C4-2B (cell line): Measurements from ENCODE around the gene PELI1.

Experiments
- H3K27ac ChIP-seq: fragments of 450-650 bp; 2 replicates; pipeline ENCODE4 v1.5.1; 2017
- ZFX ChIP-seq: fragments of 450-650 bp; IDR thresholded peaks from 2 replicates; pipeline ENCODE4 v1.6.1; 2017
- TF ChIP-seq, protein P1 (sequence below): fragments of 450-650 bp; conservative IDR thresholded peaks from 2 replicates; pipeline ENCODE4 v1.5.1; 2017; ENCODE audit warnings: mild to moderate bottlenecking

PELI1 gene

DNA sequence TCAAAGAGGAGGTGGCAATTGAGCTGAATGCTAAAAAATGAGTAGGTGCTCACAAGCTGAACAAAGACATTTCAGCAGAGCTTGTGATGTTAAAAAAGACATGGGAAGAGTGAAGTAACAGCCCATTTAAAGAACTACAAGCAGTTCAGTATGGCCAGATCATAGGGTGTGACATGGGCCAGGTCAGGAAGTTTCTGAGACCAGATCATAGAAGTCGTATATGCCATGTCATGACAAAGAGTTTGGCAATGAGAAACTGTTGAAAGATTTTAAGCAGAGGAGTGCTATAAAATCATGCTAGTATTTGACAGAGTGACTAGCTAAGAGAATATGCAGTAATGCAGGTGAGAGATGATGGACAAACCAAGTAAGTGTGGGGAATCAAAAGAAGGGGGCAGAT, 7.3 kb upstream of the PELI1 start:
- no peak for TF ChIP-seq ZFX
- TF ChIP-seq, protein P1, sequence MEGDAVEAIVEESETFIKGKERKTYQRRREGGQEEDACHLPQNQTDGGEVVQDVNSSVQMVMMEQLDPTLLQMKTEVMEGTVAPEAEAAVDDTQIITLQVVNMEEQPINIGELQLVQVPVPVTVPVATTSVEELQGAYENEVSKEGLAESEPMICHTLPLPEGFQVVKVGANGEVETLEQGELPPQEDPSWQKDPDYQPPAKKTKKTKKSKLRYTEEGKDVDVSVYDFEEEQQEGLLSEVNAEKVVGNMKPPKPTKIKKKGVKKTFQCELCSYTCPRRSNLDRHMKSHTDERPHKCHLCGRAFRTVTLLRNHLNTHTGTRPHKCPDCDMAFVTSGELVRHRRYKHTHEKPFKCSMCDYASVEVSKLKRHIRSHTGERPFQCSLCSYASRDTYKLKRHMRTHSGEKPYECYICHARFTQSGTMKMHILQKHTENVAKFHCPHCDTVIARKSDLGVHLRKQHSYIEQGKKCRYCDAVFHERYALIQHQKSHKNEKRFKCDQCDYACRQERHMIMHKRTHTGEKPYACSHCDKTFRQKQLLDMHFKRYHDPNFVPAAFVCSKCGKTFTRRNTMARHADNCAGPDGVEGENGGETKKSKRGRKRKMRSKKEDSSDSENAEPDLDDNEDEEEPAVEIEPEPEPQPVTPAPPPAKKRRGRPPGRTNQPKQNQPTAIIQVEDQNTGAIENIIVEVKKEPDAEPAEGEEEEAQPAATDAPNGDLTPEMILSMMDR, result no peak

DNA sequence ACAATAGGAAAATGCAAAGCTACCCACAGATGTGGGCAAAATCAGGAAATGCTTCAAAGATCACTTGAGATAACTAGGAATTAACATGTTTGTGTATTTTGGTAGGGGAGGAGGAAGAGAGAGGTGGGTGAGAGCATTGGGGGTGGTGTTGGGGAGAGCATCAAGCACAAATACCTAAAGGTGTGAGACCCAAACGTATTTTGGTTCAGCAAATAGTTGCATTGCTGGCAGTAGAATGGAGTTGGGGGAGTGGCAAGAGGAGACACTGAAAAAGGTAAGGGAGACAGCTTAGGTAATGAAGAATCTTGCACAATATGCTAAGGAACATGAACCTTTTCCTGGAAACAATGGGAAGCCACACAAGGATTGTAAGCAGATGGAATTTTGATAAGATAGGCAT, 1.5 kb upstream of the PELI1 start:
- H3K27ac ChIP-seq, result no peak overlapping the region
- TF ChIP-seq ZFX, result no peak
- TF ChIP-seq, protein P1, result no peak

More for the DNA sequence above, 7.3 kb upstream of the PELI1 start:
- H3K27ac ChIP-seq, result no peak overlapping the region

DNA sequence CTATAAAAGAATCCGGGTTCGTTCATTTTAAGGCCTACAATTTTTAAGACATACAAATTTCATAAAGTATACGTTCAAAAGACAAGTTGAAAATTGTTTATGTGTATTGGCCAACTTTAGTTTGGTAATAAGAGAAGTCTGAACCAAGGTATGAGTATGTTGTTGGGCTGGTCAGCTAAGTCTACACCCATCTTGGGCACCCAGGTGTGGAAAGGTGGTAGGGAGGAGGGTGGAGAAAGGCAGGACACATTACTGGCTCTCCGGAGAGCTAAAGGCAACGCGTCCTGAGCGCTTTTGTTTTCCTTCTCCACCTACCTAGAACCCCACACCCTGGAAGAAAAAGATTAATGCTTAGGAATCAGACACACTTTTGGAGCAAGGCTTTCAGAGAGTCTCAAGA, 899 bp upstream of the PELI1 start:
- TF ChIP-seq, protein P1, result no peak
- no peak for TF ChIP-seq ZFX
- no peak overlapping the region for H3K27ac ChIP-seq

DNA sequence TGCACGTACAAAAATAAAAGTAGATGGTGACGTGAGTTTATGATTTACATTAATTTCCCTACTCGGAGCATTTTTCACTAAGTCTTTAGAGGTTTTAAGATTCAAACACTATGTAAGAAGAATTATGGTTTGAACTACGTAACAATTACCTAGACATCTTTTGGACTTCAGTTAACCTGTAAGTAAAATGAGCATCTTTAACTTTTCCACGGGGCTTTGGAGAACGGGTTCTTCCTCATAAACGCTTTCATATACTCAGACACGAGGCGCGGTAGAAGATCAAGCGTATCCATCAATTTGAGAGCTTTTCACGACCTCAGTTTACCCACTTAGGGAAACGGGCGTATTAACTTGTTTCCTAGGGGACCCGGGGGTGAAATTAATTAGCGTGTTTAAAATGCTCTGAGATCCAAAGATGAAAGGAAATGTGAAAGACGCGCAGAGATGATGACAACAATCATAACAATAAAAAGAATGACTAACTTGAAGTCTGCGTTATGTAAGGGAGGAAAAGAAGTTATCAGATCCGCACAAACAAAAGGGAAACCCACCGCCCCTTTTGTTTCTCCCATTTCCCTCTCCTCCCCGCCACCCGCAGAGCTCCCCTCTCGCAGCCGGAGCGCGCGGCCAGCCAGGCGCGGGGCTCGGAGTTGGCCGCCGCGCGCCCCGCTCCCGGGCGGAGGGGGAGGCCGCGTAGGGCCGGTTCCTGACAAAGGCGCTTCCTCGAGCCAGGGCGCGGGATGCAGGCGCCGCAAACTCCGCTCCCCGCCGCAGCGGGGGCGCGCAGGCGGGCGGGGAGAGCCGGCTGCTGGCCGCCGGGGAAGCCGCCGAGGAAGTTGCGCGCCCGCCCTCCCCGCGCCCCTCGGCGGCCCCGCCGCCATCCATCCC, 807 bp downstream of the PELI1 start:
- peak overlapping the region; percentile 69 for H3K27ac ChIP-seq
- no peak for TF ChIP-seq ZFX
- TF ChIP-seq, protein P1, result no peak

DNA sequence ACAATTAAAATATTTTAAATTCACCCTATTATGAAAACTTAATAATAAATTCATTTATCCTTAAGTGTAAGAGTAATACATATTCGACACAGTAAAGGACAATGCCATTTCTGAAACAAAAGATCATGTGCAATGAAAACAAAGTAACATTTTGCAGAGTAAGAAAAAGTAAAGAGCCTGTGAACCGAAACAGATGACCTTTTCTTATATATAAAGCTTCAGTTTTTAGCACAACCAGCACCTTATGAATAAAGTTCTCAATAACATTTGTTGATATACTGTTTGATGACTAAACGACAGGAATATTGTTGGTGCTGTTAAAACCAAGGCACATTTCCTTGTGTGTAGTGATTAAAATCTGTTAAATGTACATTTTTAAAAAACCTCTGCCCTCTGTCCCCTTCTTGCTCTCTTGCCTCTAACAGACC, 1.5 kb downstream of the PELI1 start:
- no peak for TF ChIP-seq ZFX
- TF ChIP-seq, protein P1, result no peak
- H3K27ac ChIP-seq, result no peak overlapping the region

DNA sequence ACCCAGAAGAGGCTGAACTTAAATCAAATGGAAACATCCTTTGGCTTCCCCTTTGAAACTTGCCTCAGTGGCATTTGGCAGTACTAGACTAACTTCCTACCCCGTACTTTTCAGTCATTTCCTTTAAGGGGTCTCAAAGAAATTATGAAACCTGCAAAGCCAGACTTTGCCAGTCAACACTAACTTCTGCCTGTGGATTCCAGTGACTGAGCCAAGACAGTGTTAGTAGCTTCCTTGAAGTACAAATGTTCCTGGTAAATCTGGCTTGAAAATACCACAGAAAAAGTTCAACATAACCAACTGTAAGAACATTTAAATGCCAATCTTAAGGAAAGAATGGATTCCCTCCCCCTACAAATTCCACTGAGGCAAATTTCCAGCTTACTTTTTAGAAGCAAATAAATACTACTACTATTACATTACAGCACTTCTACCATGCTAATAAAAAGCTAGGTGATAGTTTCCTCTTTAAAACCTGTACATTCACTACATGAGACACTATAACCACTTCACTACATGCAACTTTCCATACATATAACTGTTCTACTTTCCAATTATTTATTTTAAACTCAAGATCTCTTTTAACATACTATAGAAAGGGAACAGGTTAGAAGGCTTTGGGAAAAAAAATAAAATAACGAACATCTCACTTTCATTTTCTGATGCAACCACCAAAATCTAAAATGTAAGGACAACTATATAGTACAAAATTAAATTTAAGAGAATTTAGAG, 2.4 kb downstream of the PELI1 start:
- H3K27ac ChIP-seq, result no peak overlapping the region
- TF ChIP-seq, protein P1, result no peak
- TF ChIP-seq ZFX, result no peak

DNA sequence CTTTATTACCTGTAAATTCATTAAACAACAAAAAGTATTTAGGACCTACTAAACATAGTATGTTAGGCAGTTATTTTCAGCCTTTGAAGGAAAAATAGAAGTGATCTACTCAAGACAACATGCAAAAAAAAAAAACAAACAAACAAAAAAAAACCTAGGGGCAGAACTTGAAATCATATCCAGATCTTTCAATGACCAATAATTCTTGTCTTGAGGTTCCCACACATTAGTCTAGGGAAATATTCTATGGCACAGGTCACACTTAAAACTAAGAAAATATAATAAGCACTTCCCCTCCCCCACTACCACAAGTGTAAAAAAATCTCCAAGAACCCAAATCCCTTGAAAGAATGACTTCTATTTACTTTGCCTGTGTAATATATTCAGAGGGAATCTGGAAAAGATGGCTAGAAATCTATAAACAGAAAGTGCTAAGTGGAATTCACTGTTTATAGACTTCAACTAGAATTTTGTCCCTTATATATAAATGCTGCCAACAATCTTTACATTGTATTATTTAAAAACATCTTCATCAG, 3.5 kb downstream of the PELI1 start:
- TF ChIP-seq, protein P1, result no peak
- TF ChIP-seq ZFX, result no peak
- no peak overlapping the region for H3K27ac ChIP-seq
